Endothelial cell of umbilical vein (primary cell): ENCODE measurements around the gene ENTPD1. TPM values are rescaled to one million over a fixed set of nuclear protein-coding genes. Genes with fewer than 3 reads are reported as not detected.
"Not testable (repeated sequence)": the region's sequence is repeated elsewhere in the genome, so short reads cannot be mapped to it uniquely, and the experiment has no call there.

Source experiments
- BruUV-seq: library from RNA; stranded (reverse); fragments of 400-500 nt; replicated peaks from 2 replicates; lab custom pipeline; 2021; lab: Mats Ljungman, UMichigan
- CTCF ChIA-PET: fragments of 300-600, 350-600 bp; sonication (Branson Sonifier 250); formaldehyde crosslinking; loops from one replicate; lab custom pipeline; 2021; ENCODE audit warnings: antibody characterized with exemption, inconsistent platforms; lab: Charles Lee
- POLR2A ChIA-PET: fragments of 300-600, 350-600 bp; sonication (Branson Sonifier 250); formaldehyde crosslinking; loops from one replicate; lab custom pipeline; 2021; ENCODE audit warnings: antibody characterized with exemption, inconsistent platforms; lab: Charles Lee
- DNase-seq: peaks from one replicate; pipeline ENCODE4 v3.0.0-alpha.2; 2011; ENCODE audit warnings: low read depth, low spot score
- FAIRE-seq: peaks from 2 replicates; lab custom pipeline; 2011; peaks lifted over from hg19 to GRCh38; lab: Jason Lieb, UNC
- H2AFZ ChIP-seq: 2 replicates; pipeline ENCODE4 v1.6.0; 2012; ENCODE audit warnings: low read depth, low read length, control low read depth, inconsistent platforms
- H3K27ac ChIP-seq: 2 replicates; pipeline ENCODE4 v1.5.1; 2011; ENCODE audit warnings: low read depth, mild to moderate bottlenecking, control low read depth, low read length, moderate library complexity; ENCODE audit not compliant: insufficient read depth
- H3K27me3 ChIP-seq, 2 experiments: 2 replicates each; pipeline versions ENCODE4 v1.6.0 to v1.6.1; 2011; ENCODE audit warnings: low read length in 2 of 2, mixed read lengths in 1 of 2; ENCODE audit not compliant: control insufficient read depth in 2 of 2, insufficient read depth in 2 of 2
- H3K36me3 ChIP-seq, 2 experiments: 2 replicates in 1 of 2; 3 replicates in 1 of 2; pipeline ENCODE4 v1.5.1; 2011; ENCODE audit warnings: low read length in 2 of 2, mild to moderate bottlenecking in 1 of 2, moderate library complexity in 1 of 2; ENCODE audit not compliant: control insufficient read depth in 2 of 2, insufficient read depth in 2 of 2; ENCODE audit errors: extremely low read depth in 1 of 2
- H3K4me1 ChIP-seq: 3 replicates; pipeline ENCODE4 v1.5.1; 2011; ENCODE audit warnings: mild to moderate bottlenecking, low read length; ENCODE audit not compliant: control insufficient read depth, insufficient read depth; ENCODE audit errors: extremely low read depth
- H3K4me2 ChIP-seq: 2 replicates; pipeline ENCODE4 v1.6.1; 2011; ENCODE audit warnings: low read length, control low read depth, mixed read lengths; ENCODE audit not compliant: insufficient read depth
- H3K4me3 ChIP-seq, 3 experiments: fragments of 200-600 bp in 1 of 3; sonication (generic), shearing (Covaris generic) in 1 of 3; replicated peaks in 1 of 3; 2 replicates each; pipeline ENCODE4 v1.5.1; 2011 to 2016; ENCODE audit warnings: control low read depth in 3 of 3, low read length in 3 of 3, mild to moderate bottlenecking in 2 of 3, inconsistent platforms in 1 of 3, low read depth in 1 of 3, moderate library complexity in 1 of 3; ENCODE audit not compliant: insufficient read depth in 1 of 3
- H3K79me2 ChIP-seq: 2 replicates; pipeline ENCODE4 v1.6.0; 2012; ENCODE audit warnings: low read length, inconsistent platforms; ENCODE audit not compliant: control insufficient read depth, insufficient read depth
- H3K9ac ChIP-seq: replicated peaks from 2 replicates; pipeline ENCODE3; 2011; ENCODE audit warnings: low read length, control low read depth; ENCODE audit not compliant: insufficient read depth; ENCODE audit errors: extremely low read depth
- H3K9me1 ChIP-seq: replicated peaks from 3 replicates; pipeline ENCODE4 v1.6.0; 2011; ENCODE audit warnings: mild to moderate bottlenecking, low read length; ENCODE audit not compliant: control insufficient read depth, insufficient read depth; ENCODE audit errors: extremely low read depth
- H3K9me3 ChIP-seq: replicated peaks from 2 replicates; pipeline ENCODE4 v1.5.1; 2012; ENCODE audit warnings: low read length, inconsistent platforms; ENCODE audit not compliant: control insufficient read depth, insufficient read depth
- H4K20me1 ChIP-seq: replicated peaks from 2 replicates; pipeline ENCODE3; 2011; ENCODE audit warnings: mild to moderate bottlenecking, low read length; ENCODE audit not compliant: control insufficient read depth, insufficient read depth; ENCODE audit errors: extremely low read depth
- CTCF ChIP-seq, 2 donors: IDR thresholded peaks; 1 replicate in 1 of 2; 2 replicates in 1 of 2; pipeline ENCODE4 v1.5.1; 2011; ENCODE audit warnings: low read length in 2 of 2, mild to moderate bottlenecking in 2 of 2, moderate library complexity in 2 of 2, control low read depth in 1 of 2, inconsistent platforms in 1 of 2, low read depth in 1 of 2; ENCODE audit not compliant: insufficient read depth in 1 of 2; ENCODE audit errors: extremely low read depth in 1 of 2
- EZH2 ChIP-seq: IDR thresholded peaks from 2 replicates; pipeline ENCODE4 v1.6.1; 2012; ENCODE audit warnings: borderline replicate concordance, low read depth, mild to moderate bottlenecking, moderate library complexity, low read length, inconsistent platforms; ENCODE audit not compliant: severe bottlenecking
- FOS ChIP-seq: IDR thresholded peaks from 2 replicates; pipeline ENCODE4 v1.6.1; 2011; ENCODE audit warnings: mild to moderate bottlenecking, low read length, moderate library complexity, borderline replicate concordance; ENCODE audit not compliant: insufficient read depth
- GATA2 ChIP-seq: IDR thresholded peaks from 2 replicates; pipeline ENCODE4 v1.7.0; 2011; ENCODE audit warnings: low read depth, mild to moderate bottlenecking, moderate library complexity, mixed read lengths, low read length; ENCODE audit not compliant: insufficient read length, insufficient read depth
- JUN ChIP-seq: IDR thresholded peaks from 2 replicates; pipeline ENCODE4 v1.6.1; 2011; ENCODE audit warnings: borderline replicate concordance, low read depth; ENCODE audit not compliant: insufficient read length, insufficient read depth
- MAX ChIP-seq: IDR thresholded peaks from 2 replicates; pipeline ENCODE4 v1.6.1; 2011; ENCODE audit not compliant: insufficient read depth, insufficient read length
- MYC ChIP-seq: IDR thresholded peaks from one replicate; pipeline ENCODE4 v1.6.1; 2011; ENCODE audit warnings: mild to moderate bottlenecking, low read depth, low read length
- POLR2A ChIP-seq: IDR thresholded peaks from 2 replicates; pipeline ENCODE4 v1.6.1; 2012; ENCODE audit warnings: low read depth, mild to moderate bottlenecking, control low read depth, low read length
- POLR2AphosphoS5 ChIP-seq: IDR thresholded peaks from 2 replicates; pipeline ENCODE4 v1.6.1; 2012; ENCODE audit warnings: low read depth, mild to moderate bottlenecking, control low read depth, low read length, moderate library complexity; ENCODE audit not compliant: insufficient read depth
- dilution Hi-C: fragments of 300-500 bp; cut with MboI; formaldehyde crosslinking; loops from one replicate; pipeline ENCODE4 v1.15.0; 2019; ENCODE audit warnings: low sequenced_read_pairs; ENCODE audit not compliant: extremely low pct_ligation_motif_present
- intact Hi-C: fragments of 100-400 bp; cut with micrococcal nuclease; formaldehyde crosslinking; loops from one replicate; pipeline ENCODE4 v1.10.0; 2022
- polyA plus RNA-seq, 4 experiments: library from polyadenylated mRNA; depleted of rRNA in 3 of 4; stranded (reverse) in 3 of 4; unstranded in 1 of 4; fragments of >200 nt; gene quantifications; 2 replicates each; pipeline versions ENCODE4 v1.2.1 to v1.2.3, GENCODE V29; 2011 to 2012; ENCODE audit warnings: missing spikeins in 1 of 4
- total RNA-seq: library from RNA; stranded (reverse); gene quantifications from 2 replicates; pipeline ENCODE4 v1.2.3, GENCODE V29; 2021

Gene ENTPD1
- total and polyA plus RNA-seq, 2 donors (not counting 3 experiments of a cell fraction or from before 2014, with no cell fraction given): 10.2 to 23.0 TPM

GRCh38 chr10:95716866-95717265, 39.1 kb upstream of the ENTPD1 start:
- CTCF ChIA-PET: interaction anchor here (1.4 to 1.9 kb wide), 3 partner anchors 10 to 23 kb away, joined by 4 to 7 read pairs (median 4); partner anchors contain the start of gene TCTN3
- TF ChIP-seq JUN (no peak), POLR2AphosphoS5 (no peak), POLR2A (no peak), CTCF (IDR thresholded peaks at IDR 0.05; ENCODE audit: extremely low read depth in 1 of 2, insufficient read depth in 1 of 2, low read depth in 1 of 2, low read length in 2 of 2) (no peak), FOS (no peak), MYC (no peak), GATA2 (no peak), EZH2 (no peak), MAX (no peak)
- dilution Hi-C loops: no loop called here
- H3K4me3 ChIP-seq: no peak overlapping the region
- H3K9ac ChIP-seq: no peak overlapping the region
- no peaks in the 10 kb centered on the region for H3K27me3 ChIP-seq
- intact Hi-C loops: no loop called here
- no peaks in the 10 kb centered on the region for H3K36me3 ChIP-seq
- H3K9me1 ChIP-seq: no peaks in the 10 kb centered on the region
- no peaks in the 10 kb centered on the region for H3K79me2 ChIP-seq
- POLR2A ChIA-PET: no interaction called here
- H2AFZ ChIP-seq: no peak overlapping the region
- H3K9me3 ChIP-seq: no peaks in the 10 kb centered on the region
- BruUV-seq: no TSS peak
- no peak for FAIRE-seq
- H3K4me1 ChIP-seq: peaks cover 2% of the 10 kb centered on the region
- H3K27ac ChIP-seq: no peak overlapping the region
- H4K20me1 ChIP-seq: no peaks in the 10 kb centered on the region
- no peak for DNase-seq
- no peak overlapping the region for H3K4me2 ChIP-seq

- BruUV-seq, CTCF ChIA-PET, FAIRE-seq: not testable (repeated sequence)
Measured at GRCh38 chr10:95720745-95721144, 35.2 kb upstream of the ENTPD1 start.

GRCh38 chr10:95722496-95722895, 33.5 kb upstream of the ENTPD1 start:
- H3K4me3 ChIP-seq, H3K9me1 ChIP-seq, dilution Hi-C loops, H3K27me3 ChIP-seq, POLR2A ChIA-PET, H3K36me3 ChIP-seq, H4K20me1 ChIP-seq, intact Hi-C loops, H3K9ac ChIP-seq, H3K79me2 ChIP-seq, BruUV-seq, H3K4me1 ChIP-seq, CTCF ChIA-PET, H3K27ac ChIP-seq, FAIRE-seq, H2AFZ ChIP-seq, H3K9me3 ChIP-seq, DNase-seq, H3K4me2 ChIP-seq: not testable (repeated sequence)

More at GRCh38 chr10:95720745-95721144, 35.2 kb upstream of the ENTPD1 start:
- H3K36me3 ChIP-seq, H3K27me3 ChIP-seq, H3K9ac ChIP-seq, POLR2A ChIA-PET, H3K27ac ChIP-seq, H3K9me1 ChIP-seq, H3K4me3 ChIP-seq, H3K4me2 ChIP-seq, H3K79me2 ChIP-seq, H4K20me1 ChIP-seq, intact Hi-C loops, H3K4me1 ChIP-seq, H2AFZ ChIP-seq, H3K9me3 ChIP-seq, DNase-seq, dilution Hi-C loops: not testable (repeated sequence)
